ENCODE data around the gene GLB1L3. TPM values are rescaled to one million over a fixed set of nuclear protein-coding genes. Genes with fewer than 3 reads are reported as not detected.

The GLB1L3 gene
- total RNA-seq, 3 donors from 2014 or later (not counting 1 experiment from before 2014, with no cell fraction given): 0.38 TPM; not detected in 2

DNA sequence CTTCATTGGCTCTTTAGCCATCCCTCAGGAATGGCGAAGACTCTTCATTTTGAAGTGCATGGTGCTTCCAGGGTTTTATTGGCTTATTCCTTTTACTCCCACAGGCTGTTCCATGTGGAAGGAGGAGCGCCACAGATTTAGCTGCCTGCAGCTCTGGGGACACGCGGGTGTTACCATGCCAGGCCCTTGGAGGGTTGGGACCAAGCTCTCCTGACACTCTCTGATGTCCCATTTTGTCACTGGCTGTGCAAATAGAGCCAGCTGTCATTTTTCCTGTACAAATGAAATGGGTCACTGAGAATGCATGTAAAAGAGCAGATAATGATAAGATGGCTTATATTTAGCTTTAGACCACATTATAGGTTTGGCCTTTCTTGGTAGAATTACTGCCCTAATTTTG is 32.3 kb upstream of the GLB1L3 start:
- no peak overlapping the region for H3K4me3 Mint-ChIP-seq
- H3K9me3 Mint-ChIP-seq: no peaks in the 10 kb centered on the region
- DNase-seq (no peak), ATAC-seq (no peak)
- Histone ChIP-seq H3K4me3 (ENCODE audit: low read length) (no peak overlapping the region), H3K36me3 (ENCODE audit: control insufficient read depth, insufficient read depth, low read length) (peaks cover 72% of the 10 kb centered on the region), H3K27ac (ENCODE audit: low read length) (no peak overlapping the region), H3K27me3 (ENCODE audit: control insufficient read depth, insufficient read depth, low read length) (no peaks in the 10 kb centered on the region), H3K9me3 (ENCODE audit: control insufficient read depth, insufficient read depth, low read length) (no peaks in the 10 kb centered on the region), H3K4me1 (ENCODE audit: control insufficient read depth, insufficient read depth, low read length) (no peaks in the 10 kb centered on the region)
- peaks cover 32% of the 10 kb centered on the region for H3K36me3 Mint-ChIP-seq
- intact Hi-C loops (cut with micrococcal nuclease): loop anchor here (1.0 kb wide), 1 partner anchor 37 kb away; no protein-coding TSS in a partner anchor
- H3K27ac Mint-ChIP-seq: no peak overlapping the region
- no peaks in the 10 kb centered on the region for H3K27me3 Mint-ChIP-seq (ENCODE audit: low read depth in 2 of 2)
- WGBS (ENCODE audit: insufficient coverage): 98% methylated on average over 4 of the region's 4 CpGs
- H3K4me1 Mint-ChIP-seq: peaks cover 5 to 9% of the 10 kb centered on the region in 2 donors
- no peak for TF ChIP-seq CTCF (IDR thresholded peaks at IDR 0.05)

GRCh38 chr11:134244593-134244992 is 31.6 kb upstream of the GLB1L3 start:
- WGBS (ENCODE audit: insufficient coverage): 82% methylated on average over 7 of the region's 7 CpGs

GRCh38 chr11:134245434-134245833 is 30.7 kb upstream of the GLB1L3 start:
- Histone ChIP-seq H3K27ac (ENCODE audit: low read length) (no peak overlapping the region), H3K27me3 (ENCODE audit: control insufficient read depth, insufficient read depth, low read length) (no peaks in the 10 kb centered on the region), H3K36me3 (ENCODE audit: control insufficient read depth, insufficient read depth, low read length) (peaks cover 71% of the 10 kb centered on the region), H3K4me1 (ENCODE audit: control insufficient read depth, insufficient read depth, low read length) (no peaks in the 10 kb centered on the region), H3K9me3 (ENCODE audit: control insufficient read depth, insufficient read depth, low read length) (no peaks in the 10 kb centered on the region), H3K4me3 (ENCODE audit: low read length) (no peak overlapping the region)
- intact Hi-C loops (cut with micrococcal nuclease): no loop called here
- H3K36me3 Mint-ChIP-seq: peaks cover 32% of the 10 kb centered on the region
- peaks cover 5 to 9% of the 10 kb centered on the region in 2 donors for H3K4me1 Mint-ChIP-seq
- DNase-seq (no peak), ATAC-seq (no peak)
- no peaks in the 10 kb centered on the region for H3K9me3 Mint-ChIP-seq
- no peak overlapping the region for H3K4me3 Mint-ChIP-seq
- TF ChIP-seq CTCF (IDR thresholded peaks at IDR 0.05): no peak
- no peak overlapping the region for H3K27ac Mint-ChIP-seq
- WGBS (ENCODE audit: insufficient coverage): 85% methylated on average over 14 of the region's 14 CpGs
- no peaks in the 10 kb centered on the region for H3K27me3 Mint-ChIP-seq (ENCODE audit: low read depth in 2 of 2)

More at GRCh38 chr11:134244593-134244992, 31.6 kb upstream of the GLB1L3 start:
- Histone ChIP-seq H3K4me3 (ENCODE audit: low read length) (no peak overlapping the region), H3K4me1 (ENCODE audit: control insufficient read depth, insufficient read depth, low read length) (no peaks in the 10 kb centered on the region), H3K36me3 (ENCODE audit: control insufficient read depth, insufficient read depth, low read length) (peaks cover 72% of the 10 kb centered on the region), H3K27ac (ENCODE audit: low read length) (no peak overlapping the region), H3K27me3 (ENCODE audit: control insufficient read depth, insufficient read depth, low read length) (no peaks in the 10 kb centered on the region), H3K9me3 (ENCODE audit: control insufficient read depth, insufficient read depth, low read length) (no peaks in the 10 kb centered on the region)
- intact Hi-C loops (cut with micrococcal nuclease): loop anchor here (1.0 kb wide), 1 partner anchor 37 kb away; no protein-coding TSS in a partner anchor
- Mint-ChIP-seq H3K9me3 (no peaks in the 10 kb centered on the region), H3K27ac (no peak overlapping the region), H3K36me3 (peaks cover 32% of the 10 kb centered on the region), H3K4me3 (no peak overlapping the region), H3K4me1 (peaks cover 5 to 9% of the 10 kb centered on the region in 2 donors), H3K27me3 (ENCODE audit: low read depth in 2 of 2) (no peaks in the 10 kb centered on the region)
- TF ChIP-seq CTCF (IDR thresholded peaks at IDR 0.05): peak; percentile 63
- ATAC-seq (peak; percentile 47 to 77 (median 72)), DNase-seq (peak in 1 of 2 donors; percentile 60)

DNA sequence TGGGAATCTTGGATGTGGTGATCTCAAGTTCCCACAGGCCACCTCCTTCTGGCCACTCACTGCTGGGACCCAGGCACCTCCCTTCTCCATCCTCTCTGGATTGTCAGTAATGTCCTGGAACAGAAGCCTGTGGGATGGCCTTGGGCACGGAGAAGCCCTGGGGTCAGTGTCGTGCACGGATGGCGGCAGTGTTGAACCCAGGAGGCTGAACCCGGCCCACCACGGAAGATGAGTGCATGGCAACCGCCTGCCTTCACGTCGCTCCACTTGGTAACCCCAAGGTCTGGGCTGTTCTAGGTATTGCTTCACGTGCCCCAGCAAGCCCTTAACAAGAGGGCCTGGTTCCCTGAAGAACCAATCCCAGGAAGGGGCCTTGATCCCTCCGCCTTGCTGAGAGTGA is 30.1 kb upstream of the GLB1L3 start:
- no peak overlapping the region for H3K4me3 ChIP-seq (ENCODE audit: low read length)
- no peak for DNase-seq
- ATAC-seq: no peak
- H3K4me1 ChIP-seq (ENCODE audit: control insufficient read depth, insufficient read depth, low read length): no peaks in the 10 kb centered on the region
- intact Hi-C loops (cut with micrococcal nuclease): no loop called here
- no peaks in the 10 kb centered on the region for H3K27me3 Mint-ChIP-seq (ENCODE audit: low read depth in 2 of 2)
- no peaks in the 10 kb centered on the region for H3K9me3 Mint-ChIP-seq
- no peak overlapping the region for H3K27ac Mint-ChIP-seq
- H3K36me3 Mint-ChIP-seq: peaks cover 32% of the 10 kb centered on the region
- TF ChIP-seq CTCF (IDR thresholded peaks at IDR 0.05): no peak
- no peaks in the 10 kb centered on the region for H3K9me3 ChIP-seq (ENCODE audit: control insufficient read depth, insufficient read depth, low read length)
- peaks cover 72% of the 10 kb centered on the region for H3K36me3 ChIP-seq (ENCODE audit: control insufficient read depth, insufficient read depth, low read length)
- peaks cover 5 to 9% of the 10 kb centered on the region in 2 donors for H3K4me1 Mint-ChIP-seq
- 98% methylated on average over 11 of the region's 11 CpGs for WGBS (ENCODE audit: insufficient coverage)
- H3K27ac ChIP-seq (ENCODE audit: low read length): no peak overlapping the region
- no peaks in the 10 kb centered on the region for H3K27me3 ChIP-seq (ENCODE audit: control insufficient read depth, insufficient read depth, low read length)
- no peak overlapping the region for H3K4me3 Mint-ChIP-seq
